Kidney (tissue), 14 donors: ENCODE data around the gene NDC1. TPM values are rescaled to one million over a fixed set of nuclear protein-coding genes. Genes with fewer than 3 reads are reported as not detected.

Source experiments
- DNase-seq, 5 donors: peaks; one replicate each; pipeline ENCODE4 v3.0.0-alpha.2; 2013 to 2020
- FAIRE-seq: peaks from 2 replicates; lab custom pipeline; 2012; peaks lifted over from hg19 to GRCh38; lab: Jason Lieb, UNC
- H3K27ac ChIP-seq, 2 donors: one replicate each; pipeline ENCODE4 v1.7.0; 2013; ENCODE audit warnings: low read depth in 2 of 2, low read length in 2 of 2, inconsistent platforms in 1 of 2
- H3K27me3 ChIP-seq: one replicate; pipeline ENCODE4 v1.7.1; 2013; ENCODE audit warnings: low read length, inconsistent platforms; ENCODE audit not compliant: control insufficient read depth, insufficient read depth
- H3K36me3 ChIP-seq, 3 donors: one replicate each; pipeline versions ENCODE4 v1.7.0 to v1.7.1; 2013; ENCODE audit warnings: low read length in 3 of 3, control low read depth in 1 of 3, inconsistent platforms in 1 of 3; ENCODE audit not compliant: insufficient read depth in 3 of 3, control insufficient read depth in 2 of 3
- H3K4me1 ChIP-seq, 3 donors: one replicate each; pipeline versions ENCODE4 v1.7.0 to v1.7.1; 2013; ENCODE audit warnings: low read length in 3 of 3, inconsistent platforms in 1 of 3, low read depth in 1 of 3; ENCODE audit not compliant: control insufficient read depth in 2 of 3, insufficient read depth in 2 of 3
- H3K4me3 ChIP-seq, 3 donors: one replicate each; pipeline versions ENCODE4 v1.7.0 to v1.8.1; 2013; ENCODE audit warnings: low read length in 3 of 3, control low read depth in 1 of 3, inconsistent platforms in 1 of 3
- H3K9ac ChIP-seq, 3 donors: one replicate each; pipeline versions ENCODE4 v1.7.0 to v1.7.1; 2013; ENCODE audit warnings: low read length in 3 of 3, control low read depth in 1 of 3, inconsistent platforms in 1 of 3
- H3K9me3 ChIP-seq, 3 donors: one replicate each; pipeline versions ENCODE4 v1.7.0 to v1.7.1; 2013; ENCODE audit warnings: low read length in 3 of 3, control low read depth in 1 of 3, inconsistent platforms in 1 of 3; ENCODE audit not compliant: control insufficient read depth in 2 of 3, insufficient read depth in 1 of 3
- intact Hi-C: fragments of 100-400 bp; cut with DNase I; formaldehyde crosslinking; loops from one replicate; pipeline ENCODE4 v1.11.1; 2022
- polyA plus RNA-seq: library from polyadenylated mRNA; stranded (reverse); fragments of 350-450 nt; fragmentation: Illumina TruSeq; extraction: RNeasy Lipid Tissue Mini Kit (QIAGEN cat#74804); gene quantifications from one replicate; pipeline ENCODE4 v1.2.3, GENCODE V29; 2014; ENCODE audit warnings: low read depth, low replicate concordance; ENCODE audit not compliant: insufficient read depth
- total RNA-seq: library from RNA; stranded (reverse); fragmentation: NEBNext Ultra II Directional; extraction: Animal tissue kit (Norgen Biotek cat#: 25700); gene quantifications from one replicate; pipeline ENCODE4 v1.2.1, GENCODE V29; 2021
- TF ChIP-seq, protein P1 (sequence below): IDR thresholded peaks from 3 replicates; pipeline ENCODE4 v1.5.1; 2012; ENCODE audit warnings: mild to moderate bottlenecking, moderate library complexity, borderline replicate concordance; ENCODE audit not compliant: insufficient read depth; ENCODE audit errors: extremely low read depth
- donor health status: control.
- donor health status: control.
- donor health status: control.
- donor health status: control.
- donor health status: control.
- donor health status: DM: yes; HTN: yes; CAD: no.
- donor health status: Normal renal cell carcinoma (clear cell type).

Gene NDC1
- total and polyA plus RNA-seq, 2 donors from 2014 or later: 5.6 to 8.5 TPM

DNA sequence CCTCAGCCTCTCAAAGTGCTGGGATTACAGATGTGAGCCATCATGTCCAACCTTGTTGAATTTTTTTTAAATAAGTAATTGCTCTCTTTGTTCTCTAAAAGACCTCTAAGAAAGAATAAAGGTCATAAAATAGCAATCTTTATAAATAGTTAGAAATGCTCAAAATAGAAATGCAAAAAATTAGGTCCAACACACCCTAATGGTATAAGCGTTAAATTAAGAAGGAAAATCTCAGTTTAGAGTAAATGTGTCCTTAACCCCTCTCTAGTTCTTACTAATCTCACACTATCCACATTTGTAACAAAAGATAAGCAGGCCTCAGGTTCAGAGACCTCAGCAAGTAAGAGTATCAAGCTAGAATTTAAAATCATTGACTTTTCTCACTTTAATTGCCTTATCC, 60.8 kb downstream of the NDC1 start:
- H3K27me3 ChIP-seq: no peaks in the 10 kb centered on the region

DNA sequence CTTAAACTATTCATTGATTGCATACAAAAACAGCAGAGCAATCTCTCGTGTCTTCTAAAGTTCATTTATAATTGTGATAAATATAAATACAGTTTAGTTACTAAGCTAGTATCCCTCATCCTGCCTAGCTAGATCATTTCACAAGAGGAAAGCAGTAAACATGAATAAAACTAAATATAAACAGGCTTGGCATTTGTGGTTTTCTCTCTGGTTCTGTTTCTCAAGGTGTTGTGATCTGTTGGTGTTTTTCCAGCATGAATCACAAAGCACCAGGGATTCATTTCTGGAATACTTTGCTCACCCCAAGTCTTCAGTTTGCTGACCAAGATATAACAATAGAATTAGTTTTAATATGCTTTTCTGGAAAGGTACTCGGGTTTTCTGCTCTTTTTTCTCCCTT, 66.4 kb downstream of the NDC1 start:
- DNase-seq (no peak), FAIRE-seq (no peak)
- no peak overlapping the region for H3K9ac ChIP-seq
- no peaks in the 10 kb centered on the region for H3K9me3 ChIP-seq
- no peaks in the 10 kb centered on the region for H3K4me1 ChIP-seq
- TF ChIP-seq, protein P1, sequence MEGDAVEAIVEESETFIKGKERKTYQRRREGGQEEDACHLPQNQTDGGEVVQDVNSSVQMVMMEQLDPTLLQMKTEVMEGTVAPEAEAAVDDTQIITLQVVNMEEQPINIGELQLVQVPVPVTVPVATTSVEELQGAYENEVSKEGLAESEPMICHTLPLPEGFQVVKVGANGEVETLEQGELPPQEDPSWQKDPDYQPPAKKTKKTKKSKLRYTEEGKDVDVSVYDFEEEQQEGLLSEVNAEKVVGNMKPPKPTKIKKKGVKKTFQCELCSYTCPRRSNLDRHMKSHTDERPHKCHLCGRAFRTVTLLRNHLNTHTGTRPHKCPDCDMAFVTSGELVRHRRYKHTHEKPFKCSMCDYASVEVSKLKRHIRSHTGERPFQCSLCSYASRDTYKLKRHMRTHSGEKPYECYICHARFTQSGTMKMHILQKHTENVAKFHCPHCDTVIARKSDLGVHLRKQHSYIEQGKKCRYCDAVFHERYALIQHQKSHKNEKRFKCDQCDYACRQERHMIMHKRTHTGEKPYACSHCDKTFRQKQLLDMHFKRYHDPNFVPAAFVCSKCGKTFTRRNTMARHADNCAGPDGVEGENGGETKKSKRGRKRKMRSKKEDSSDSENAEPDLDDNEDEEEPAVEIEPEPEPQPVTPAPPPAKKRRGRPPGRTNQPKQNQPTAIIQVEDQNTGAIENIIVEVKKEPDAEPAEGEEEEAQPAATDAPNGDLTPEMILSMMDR: no peak
- no peak overlapping the region for H3K27ac ChIP-seq
- peaks cover 0 to 4% (median 0%) of the 10 kb centered on the region in 3 donors for H3K36me3 ChIP-seq
- no peaks in the 10 kb centered on the region for H3K27me3 ChIP-seq
- no peak overlapping the region for H3K4me3 ChIP-seq
- intact Hi-C loops: no loop called here

More for the DNA sequence above, 60.8 kb downstream of the NDC1 start:
- Histone ChIP-seq H3K27ac (no peak overlapping the region), H3K4me1 (no peaks in the 10 kb centered on the region), H3K4me3 (no peak overlapping the region), H3K9me3 (no peaks in the 10 kb centered on the region), H3K36me3 (peaks cover 0 to 1% (median 0%) of the 10 kb centered on the region in 3 donors), H3K9ac (no peak overlapping the region)
- DNase-seq (no peak), FAIRE-seq (no peak)
- intact Hi-C loops: no loop called here
- TF ChIP-seq, protein P1: no peak

DNA sequence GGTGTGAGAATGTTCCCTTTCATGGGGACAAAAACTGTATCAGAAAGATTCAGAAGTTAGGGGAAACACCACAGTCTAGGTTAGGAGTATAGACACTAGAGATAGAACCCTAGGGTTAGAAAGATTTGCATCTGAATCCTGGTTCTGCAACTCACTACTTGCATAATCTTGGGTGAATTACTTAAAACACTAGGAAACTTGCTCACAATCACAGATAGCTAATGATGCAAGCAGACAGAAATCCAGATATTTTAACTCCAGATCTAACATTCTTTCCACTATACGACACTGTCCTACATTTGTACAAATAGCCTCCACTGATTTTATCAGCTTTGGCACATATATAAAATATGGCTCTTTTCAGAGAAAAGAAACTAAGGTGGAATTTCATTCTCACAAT, 68.3 kb downstream of the NDC1 start:
- no peak for FAIRE-seq
- TF ChIP-seq, protein P1: no peak
- H3K27me3 ChIP-seq: no peaks in the 10 kb centered on the region
- no peak overlapping the region for H3K9ac ChIP-seq
- no peak overlapping the region for H3K4me3 ChIP-seq
- peaks cover 0 to 4% (median 0%) of the 10 kb centered on the region in 3 donors for H3K36me3 ChIP-seq
- no peak for DNase-seq
- no peaks in the 10 kb centered on the region for H3K9me3 ChIP-seq
- no peaks in the 10 kb centered on the region for H3K4me1 ChIP-seq
- intact Hi-C loops: loop anchor here (10.0 kb wide), 1 partner anchor 485 kb away; no protein-coding TSS in a partner anchor
- no peak overlapping the region for H3K27ac ChIP-seq

DNA sequence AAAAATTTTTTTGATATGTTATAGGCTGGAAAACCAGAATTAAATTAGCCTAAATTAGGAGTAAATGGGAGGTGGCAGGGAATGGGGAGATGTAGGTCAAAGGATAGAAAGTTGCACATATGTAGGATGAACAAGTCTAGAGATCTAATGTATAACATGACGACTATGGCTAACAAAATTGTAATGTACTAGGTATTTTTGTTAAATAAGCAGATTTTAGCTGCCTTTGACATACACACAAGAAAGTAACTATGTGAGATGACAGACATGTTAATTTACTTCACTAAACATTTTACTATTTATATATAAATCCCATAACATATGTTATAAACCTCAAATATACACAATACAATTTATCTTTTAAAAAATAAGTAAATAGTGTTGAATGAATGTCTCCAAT, 68.9 kb downstream of the NDC1 start:
- intact Hi-C loops: loop anchor here (10.0 kb wide), 1 partner anchor 484 kb away; no protein-coding TSS in a partner anchor

More for the DNA sequence above, 68.9 kb downstream of the NDC1 start:
- H3K36me3 ChIP-seq: peaks cover 0 to 4% (median 0%) of the 10 kb centered on the region in 3 donors
- H3K9me3 ChIP-seq: no peaks in the 10 kb centered on the region
- TF ChIP-seq, protein P1: no peak
- no peaks in the 10 kb centered on the region for H3K27me3 ChIP-seq
- no peak overlapping the region for H3K4me3 ChIP-seq
- FAIRE-seq: no peak
- no peak for DNase-seq
- no peaks in the 10 kb centered on the region for H3K4me1 ChIP-seq
- no peak overlapping the region for H3K27ac ChIP-seq
- no peak overlapping the region for H3K9ac ChIP-seq
